ENCODE measurements around the gene C4orf54. TPM values are rescaled to one million over a fixed set of nuclear protein-coding genes. Genes with fewer than 3 reads are reported as not detected.

Gene C4orf54
- total and polyA plus RNA-seq, 2 of the 8 experiments (the other 6 are each of a cell fraction or from before 2014, with no cell fraction given): not detected

- TF ChIP-seq KDM5A (IDR thresholded peaks at IDR 0.05; ENCODE audit: low read length): no peak
- TF ChIP-seq KDM4A (IDR thresholded peaks at IDR 0.05; ENCODE audit: low read depth, low read length, severe bottlenecking): no peak
- no peak for TF ChIP-seq MAX (IDR thresholded peaks at IDR 0.05)
- TF ChIP-seq FOSL1 (IDR thresholded peaks at IDR 0.05; ENCODE audit: insufficient read depth, low read depth, low read length): no peak
- no peak for TF ChIP-seq ZNF274 (IDR thresholded peaks at IDR 0.05; ENCODE audit: borderline replicate concordance, extremely low read depth, low read length)
- TF ChIP-seq SP2 (IDR thresholded peaks at IDR 0.05; ENCODE audit: low read length): no peak
- TF ChIP-seq EP300 (IDR thresholded peaks at IDR 0.05; ENCODE audit: borderline replicate concordance in 1 of 2, low read depth in 2 of 2, low read length in 2 of 2): no peak
- no peak for TF ChIP-seq EGR1 (IDR thresholded peaks at IDR 0.05; ENCODE audit: borderline replicate concordance, low read depth, low read length)
- no peak for TF ChIP-seq TCF12 (IDR thresholded peaks at IDR 0.05; ENCODE audit: low read depth, low read length)
These were observed 22.0 kb downstream of the C4orf54 start (continued) for GRCh38 chr4:99635601-99636000.
